Glutamatergic neuron (in vitro differentiated cells): ENCODE data around the gene SLC24A5. TPM values are rescaled to one million over a fixed set of nuclear protein-coding genes. Genes with fewer than 3 reads are reported as not detected.

ENCODE experiments used
- DNase-seq: peaks from one replicate; pipeline ENCODE4 v3.0.0; 2022
- H3K27ac Mint-ChIP-seq: one replicate; pipeline ENCODE4 v1.8.0; 2020; ENCODE audit warnings: mild to moderate bottlenecking, mixed read lengths, inconsistent platforms; ENCODE audit not compliant: unreplicated experiment
- H3K27me3 Mint-ChIP-seq: one replicate; pipeline ENCODE4 v1.8.0; 2020; ENCODE audit warnings: mild to moderate bottlenecking, moderate library complexity, mixed read lengths, inconsistent platforms; ENCODE audit not compliant: unreplicated experiment
- H3K36me3 Mint-ChIP-seq: one replicate; pipeline ENCODE4 v1.8.0; 2020; ENCODE audit warnings: mild to moderate bottlenecking, mixed read lengths, inconsistent platforms; ENCODE audit not compliant: unreplicated experiment
- H3K4me1 Mint-ChIP-seq: one replicate; pipeline ENCODE4 v1.8.0; 2020; ENCODE audit warnings: mild to moderate bottlenecking, low read depth, mixed read lengths, inconsistent platforms; ENCODE audit not compliant: unreplicated experiment
- H3K4me3 Mint-ChIP-seq: one replicate; pipeline ENCODE4 v1.8.0; 2020; ENCODE audit warnings: mild to moderate bottlenecking, mixed read lengths, inconsistent platforms; ENCODE audit not compliant: unreplicated experiment
- H3K9me3 Mint-ChIP-seq: one replicate; pipeline ENCODE4 v1.8.0; 2020; ENCODE audit warnings: mild to moderate bottlenecking, moderate library complexity, mixed read lengths, inconsistent platforms; ENCODE audit not compliant: unreplicated experiment
- total RNA-seq: library from RNA; stranded (reverse); fragmentation: NEBNext Ultra II Directional; extraction: Animal tissue kit (Norgen Biotek cat#: 25700); gene quantifications from one replicate; pipeline ENCODE4 v1.2.1, GENCODE V29; 2021; ENCODE audit not compliant: unreplicated experiment
- TF ChIP-seq, protein P1 (sequence below): fragments of 200-600 bp; sonication (generic); IDR thresholded peaks from one replicate; pipeline ENCODE4 v1.5.0; 2021; ENCODE audit not compliant: partially characterized antibody, unreplicated experiment

SLC24A5 gene
- total RNA-seq, 1 donor from 2014 or later = not detected

DNA sequence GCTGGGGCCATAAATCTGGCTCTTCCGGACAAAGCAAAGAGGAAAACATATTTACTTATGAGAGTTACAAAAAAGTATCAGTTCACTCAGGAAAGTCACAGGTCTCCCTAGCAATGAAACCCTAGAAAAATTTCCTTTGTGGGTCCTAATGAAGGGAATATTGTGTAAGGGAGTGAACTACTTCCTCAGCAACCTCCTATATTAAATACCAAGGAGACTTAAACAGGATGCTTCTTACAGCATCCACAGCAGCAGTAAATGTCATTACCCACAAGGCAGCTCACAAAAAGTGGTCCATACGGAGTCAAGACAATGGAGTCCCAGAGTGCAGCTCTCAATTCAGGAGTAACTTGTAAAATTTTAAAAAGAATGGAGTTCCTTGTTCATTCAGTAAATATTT is 14.9 kb upstream of the SLC24A5 start:
- H3K36me3 Mint-ChIP-seq = no peaks in the 10 kb centered on the region
- no peaks in the 10 kb centered on the region for H3K4me1 Mint-ChIP-seq
- no peak for DNase-seq
- no peaks in the 10 kb centered on the region for H3K27me3 Mint-ChIP-seq
- H3K27ac Mint-ChIP-seq = no peak overlapping the region
- H3K9me3 Mint-ChIP-seq = no peaks in the 10 kb centered on the region
- no peak overlapping the region for H3K4me3 Mint-ChIP-seq
- TF ChIP-seq, protein P1, sequence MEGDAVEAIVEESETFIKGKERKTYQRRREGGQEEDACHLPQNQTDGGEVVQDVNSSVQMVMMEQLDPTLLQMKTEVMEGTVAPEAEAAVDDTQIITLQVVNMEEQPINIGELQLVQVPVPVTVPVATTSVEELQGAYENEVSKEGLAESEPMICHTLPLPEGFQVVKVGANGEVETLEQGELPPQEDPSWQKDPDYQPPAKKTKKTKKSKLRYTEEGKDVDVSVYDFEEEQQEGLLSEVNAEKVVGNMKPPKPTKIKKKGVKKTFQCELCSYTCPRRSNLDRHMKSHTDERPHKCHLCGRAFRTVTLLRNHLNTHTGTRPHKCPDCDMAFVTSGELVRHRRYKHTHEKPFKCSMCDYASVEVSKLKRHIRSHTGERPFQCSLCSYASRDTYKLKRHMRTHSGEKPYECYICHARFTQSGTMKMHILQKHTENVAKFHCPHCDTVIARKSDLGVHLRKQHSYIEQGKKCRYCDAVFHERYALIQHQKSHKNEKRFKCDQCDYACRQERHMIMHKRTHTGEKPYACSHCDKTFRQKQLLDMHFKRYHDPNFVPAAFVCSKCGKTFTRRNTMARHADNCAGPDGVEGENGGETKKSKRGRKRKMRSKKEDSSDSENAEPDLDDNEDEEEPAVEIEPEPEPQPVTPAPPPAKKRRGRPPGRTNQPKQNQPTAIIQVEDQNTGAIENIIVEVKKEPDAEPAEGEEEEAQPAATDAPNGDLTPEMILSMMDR = no peak

DNA sequence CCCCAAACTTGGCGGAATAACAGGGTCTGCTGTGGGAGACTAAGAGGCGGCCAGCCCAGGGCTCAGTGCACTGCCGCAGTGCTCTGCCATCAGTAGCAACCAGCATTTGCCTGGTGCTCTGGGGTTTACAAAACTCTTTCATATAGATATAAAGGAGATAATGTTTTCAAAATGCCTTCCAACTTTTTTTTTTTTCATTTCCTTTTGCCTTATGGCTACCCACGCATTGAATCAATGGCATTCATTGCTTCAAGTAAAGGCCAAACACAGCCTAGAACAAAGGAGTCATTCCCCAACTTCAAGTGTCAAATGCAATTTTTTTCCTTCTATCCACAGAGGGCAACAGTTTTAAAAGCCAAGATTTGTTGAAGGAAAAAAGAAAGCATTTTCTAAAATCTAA is 11.6 kb upstream of the SLC24A5 start:
- no peak overlapping the region for H3K27ac Mint-ChIP-seq
- H3K36me3 Mint-ChIP-seq = no peaks in the 10 kb centered on the region
- DNase-seq = no peak
- no peaks in the 10 kb centered on the region for H3K27me3 Mint-ChIP-seq
- no peaks in the 10 kb centered on the region for H3K9me3 Mint-ChIP-seq
- H3K4me3 Mint-ChIP-seq = no peak overlapping the region
- no peaks in the 10 kb centered on the region for H3K4me1 Mint-ChIP-seq
- TF ChIP-seq, protein P1 = no peak

DNA sequence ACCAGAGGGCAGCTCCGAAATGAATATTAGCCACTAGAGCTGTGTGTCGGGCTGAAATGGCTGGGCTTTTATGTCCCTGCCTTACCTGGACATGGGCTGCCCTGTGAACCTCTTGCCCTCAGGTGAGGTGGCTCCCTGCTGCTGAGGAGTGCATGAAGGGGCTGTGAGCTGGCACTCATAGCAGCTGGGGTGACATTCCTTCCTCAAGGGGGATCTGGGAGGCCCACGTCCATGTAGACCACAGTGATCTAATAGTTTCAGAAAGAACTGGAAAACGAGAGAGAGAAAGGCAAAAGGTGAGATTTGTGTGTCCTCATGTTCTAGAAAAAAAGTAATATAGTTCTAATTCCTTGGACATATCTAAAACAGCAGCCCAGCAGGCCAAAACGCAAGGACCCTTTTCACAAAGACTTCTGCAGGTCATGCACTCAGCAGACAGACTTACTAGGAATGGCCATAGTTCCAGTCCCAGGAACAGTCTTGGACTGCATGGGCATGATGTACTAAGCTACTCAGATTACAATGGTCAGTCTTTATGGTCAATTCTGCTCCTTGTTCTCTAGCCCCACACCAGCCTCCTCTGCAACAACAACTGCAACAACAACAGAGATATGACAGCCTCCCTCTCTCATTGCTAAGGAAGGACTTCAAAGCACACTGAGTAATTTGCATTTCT is 10.8 kb upstream of the SLC24A5 start:
- Mint-ChIP-seq H3K4me3 (no peak overlapping the region), H3K9me3 (no peaks in the 10 kb centered on the region), H3K27me3 (no peaks in the 10 kb centered on the region), H3K36me3 (no peaks in the 10 kb centered on the region), H3K4me1 (no peaks in the 10 kb centered on the region), H3K27ac (no peak overlapping the region)
- DNase-seq = no peak
- TF ChIP-seq, protein P1 = no peak

DNA sequence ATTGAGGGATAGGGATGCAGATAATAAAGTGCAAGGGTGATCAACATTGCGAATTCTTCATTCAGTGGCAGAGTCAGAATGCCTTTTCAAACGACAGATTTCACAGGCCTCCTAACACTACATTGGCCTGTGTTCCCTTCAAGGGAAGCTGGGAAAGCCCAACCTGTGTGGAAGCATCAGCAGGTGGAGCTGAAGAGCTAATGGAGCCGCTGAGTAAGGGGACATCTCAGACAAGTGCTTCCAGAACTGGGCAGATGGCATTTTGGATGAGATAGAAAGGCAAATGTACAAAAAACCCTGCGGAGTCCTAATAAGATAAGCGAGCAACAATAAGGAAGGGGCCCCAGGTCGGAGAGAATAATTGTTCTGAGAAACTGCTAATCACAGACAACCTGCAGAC is 8.5 kb upstream of the SLC24A5 start:
- no peaks in the 10 kb centered on the region for H3K4me1 Mint-ChIP-seq
- DNase-seq = peak; percentile 26

DNA sequence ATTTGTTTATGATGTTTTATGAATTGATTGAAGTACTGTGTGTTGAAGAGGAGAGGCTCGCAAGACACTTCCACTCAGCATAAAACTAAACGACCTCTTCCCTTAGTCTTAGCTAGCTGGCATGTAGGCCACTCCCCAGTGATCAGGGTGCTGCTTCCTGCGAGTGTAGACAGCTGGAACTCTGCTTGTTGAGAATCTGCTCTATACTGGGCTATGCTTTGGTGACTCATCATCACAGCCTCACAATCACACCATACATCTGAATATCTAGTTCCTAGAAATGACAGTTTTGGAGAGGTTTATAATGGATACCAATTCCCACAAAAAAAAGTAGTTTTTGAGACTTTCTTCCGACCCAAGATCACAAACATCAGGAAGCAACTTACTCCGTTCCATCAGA is 1.5 kb upstream of the SLC24A5 start:
- Mint-ChIP-seq H3K36me3 (no peaks in the 10 kb centered on the region), H3K4me3 (no peak overlapping the region), H3K27me3 (no peaks in the 10 kb centered on the region), H3K9me3 (peaks cover 2% of the 10 kb centered on the region), H3K4me1 (peaks cover 6% of the 10 kb centered on the region), H3K27ac (no peak overlapping the region)
- no peak for DNase-seq
- TF ChIP-seq, protein P1 = no peak

More for the DNA sequence above, 8.5 kb upstream of the SLC24A5 start:
- no peak overlapping the region for H3K27ac Mint-ChIP-seq
- H3K36me3 Mint-ChIP-seq = no peaks in the 10 kb centered on the region
- H3K4me3 Mint-ChIP-seq = no peak overlapping the region
- no peaks in the 10 kb centered on the region for H3K27me3 Mint-ChIP-seq
- H3K9me3 Mint-ChIP-seq = no peaks in the 10 kb centered on the region
- TF ChIP-seq, protein P1 = no peak
